Measurements from ENCODE around the gene BEND5.

The BEND5 gene

DNA sequence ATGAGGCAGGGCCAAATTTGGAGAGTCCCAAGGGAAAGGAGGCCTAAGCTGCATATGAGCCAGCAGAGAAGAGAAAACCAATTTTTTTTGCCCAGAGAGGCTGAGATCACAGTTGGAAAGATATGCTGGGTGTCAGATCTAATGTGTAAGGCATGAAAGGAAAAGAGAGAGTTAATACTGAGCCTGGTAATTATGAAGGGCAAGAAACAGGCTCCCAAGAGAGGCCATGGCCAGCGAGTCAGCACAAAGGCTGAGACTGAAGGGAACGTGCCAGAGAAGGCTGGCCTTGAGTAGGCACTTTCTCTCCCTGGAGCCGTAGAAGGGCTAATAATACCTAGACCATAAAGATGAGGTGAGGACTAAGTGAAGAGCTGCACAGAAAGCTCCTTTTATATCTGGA is 31.8 kb upstream of the BEND5 start:
- H2BK15ac ChIP-seq (replicated peaks; ENCODE audit: low read depth) = no peak overlapping the region
- H3K9ac ChIP-seq (ENCODE audit: low read length) = no peak overlapping the region
- no peak overlapping the region for H4K8ac ChIP-seq (ENCODE audit: low read depth, low read length)
- H2AK5ac ChIP-seq (ENCODE audit: low read length) = no peak overlapping the region
- no peaks in the 10 kb centered on the region for H3K79me2 ChIP-seq (ENCODE audit: control insufficient read depth, insufficient read depth, low read length)
- H3K23ac ChIP-seq (ENCODE audit: low read length) = no peak overlapping the region
- H3K27me3 ChIP-seq (ENCODE audit: insufficient read depth, low read length, poor library complexity) = no peaks in the 10 kb centered on the region
- H3K79me1 ChIP-seq (ENCODE audit: low read length) = no peaks in the 10 kb centered on the region
- H3K56ac ChIP-seq (ENCODE audit: low read length) = no peak overlapping the region
- no peak overlapping the region for H3K18ac ChIP-seq (ENCODE audit: low read length)
- no peak overlapping the region for H3K4ac ChIP-seq (ENCODE audit: low read depth, low read length)
- no peak overlapping the region for H3K4me3 ChIP-seq (ENCODE audit: low read length)
- DNase-seq = no peak
- H3K36me3 ChIP-seq (ENCODE audit: control insufficient read depth, insufficient read depth, low read length) = no peaks in the 10 kb centered on the region
- no CpG with 5 or more reads among the region's 3 CpGs for WGBS (ENCODE audit: extremely low coverage, insufficient coverage, low lambda C conversion rate)
- no peak overlapping the region for H4K5ac ChIP-seq (ENCODE audit: low read length)
- no peak overlapping the region for H2BK120ac ChIP-seq (ENCODE audit: low read depth, low read length)
- H2BK5ac ChIP-seq (ENCODE audit: low read length) = no peak overlapping the region
- H3K27ac ChIP-seq (ENCODE audit: low read depth, low read length) = no peak overlapping the region
- H3K4me1 ChIP-seq (ENCODE audit: control insufficient read depth, low read depth, low read length) = no peaks in the 10 kb centered on the region
- no peak overlapping the region for H3K4me2 ChIP-seq (ENCODE audit: low read length)

DNA sequence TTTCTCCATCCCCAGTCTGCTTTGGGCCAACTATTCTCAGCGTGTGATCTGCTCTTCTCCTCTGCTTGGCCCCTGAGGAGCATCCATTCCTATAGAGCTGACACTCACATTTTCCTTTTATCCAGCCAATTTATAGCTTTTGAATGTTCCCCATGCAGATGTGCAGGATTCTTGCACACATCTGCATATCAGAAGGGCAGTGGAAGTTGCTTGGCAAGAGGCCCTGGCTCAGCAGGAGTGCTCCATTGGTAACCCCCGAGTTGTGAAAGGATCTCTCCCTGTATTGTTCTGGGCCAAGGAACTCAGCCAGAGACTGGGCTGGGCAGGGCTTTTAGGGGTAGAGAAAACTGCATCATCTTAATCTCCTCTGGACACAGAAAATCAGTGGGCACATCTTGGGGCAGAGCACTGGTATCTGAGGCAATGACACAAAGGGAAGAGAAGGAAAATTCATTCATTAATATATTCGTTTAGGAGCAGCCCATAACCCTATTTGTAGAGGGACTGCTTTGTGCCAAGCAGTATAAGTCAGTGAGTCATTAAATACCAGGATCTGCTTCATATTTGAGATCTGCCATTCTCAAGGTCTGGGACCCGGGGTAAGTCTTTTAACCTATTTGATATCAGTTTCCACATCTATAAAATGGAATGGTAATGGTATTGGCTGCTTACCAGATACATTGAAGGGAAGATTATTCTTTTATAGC is 31.0 kb upstream of the BEND5 start:
- Histone ChIP-seq H3K36me3 (ENCODE audit: control insufficient read depth, insufficient read depth, low read length) (no peaks in the 10 kb centered on the region), H4K5ac (ENCODE audit: low read length) (no peak overlapping the region), H2BK5ac (ENCODE audit: low read length) (no peak overlapping the region), H3K23ac (ENCODE audit: low read length) (no peak overlapping the region), H3K9ac (ENCODE audit: low read length) (no peak overlapping the region), H3K4me3 (ENCODE audit: low read length) (no peak overlapping the region), H3K79me1 (ENCODE audit: low read length) (no peaks in the 10 kb centered on the region), H3K4me1 (ENCODE audit: control insufficient read depth, low read depth, low read length) (no peaks in the 10 kb centered on the region), H3K27me3 (ENCODE audit: insufficient read depth, low read length, poor library complexity) (no peaks in the 10 kb centered on the region), H3K18ac (ENCODE audit: low read length) (no peak overlapping the region), H3K27ac (ENCODE audit: low read depth, low read length) (no peak overlapping the region), H2BK15ac (replicated peaks; ENCODE audit: low read depth) (no peak overlapping the region), H4K8ac (ENCODE audit: low read depth, low read length) (no peak overlapping the region), H3K79me2 (ENCODE audit: control insufficient read depth, insufficient read depth, low read length) (no peaks in the 10 kb centered on the region), H2AK5ac (ENCODE audit: low read length) (no peak overlapping the region), H2BK120ac (ENCODE audit: low read depth, low read length) (no peak overlapping the region), H3K4me2 (ENCODE audit: low read length) (no peak overlapping the region), H3K56ac (ENCODE audit: low read length) (no peak overlapping the region), H3K4ac (ENCODE audit: low read depth, low read length) (no peak overlapping the region)
- DNase-seq = no peak
- WGBS (ENCODE audit: extremely low coverage, insufficient coverage, low lambda C conversion rate) = no CpG with 5 or more reads among the region's 4 CpGs

DNA sequence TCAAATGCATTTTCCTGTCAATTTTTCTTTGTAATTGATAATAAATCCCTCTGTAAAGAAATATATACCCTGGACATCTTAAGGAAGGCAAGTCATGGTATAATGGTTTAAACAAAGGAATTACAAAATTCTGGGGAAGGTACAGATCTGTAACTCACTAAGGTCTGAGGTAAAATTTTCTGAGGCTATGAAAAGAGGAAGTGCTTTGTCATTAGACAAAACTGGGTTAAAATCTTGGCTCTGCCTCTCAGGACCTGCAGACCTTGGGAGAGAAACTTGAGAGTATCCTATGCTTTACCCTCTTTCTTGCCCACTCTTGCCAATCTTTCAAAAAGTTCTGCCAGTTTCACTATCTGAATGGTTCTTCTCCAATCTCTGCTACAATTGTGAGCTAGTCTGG is 26.8 kb upstream of the BEND5 start:
- Histone ChIP-seq H3K79me1 (ENCODE audit: low read length) (no peaks in the 10 kb centered on the region), H2BK15ac (replicated peaks; ENCODE audit: low read depth) (no peak overlapping the region), H2AK5ac (ENCODE audit: low read length) (no peak overlapping the region), H3K9ac (ENCODE audit: low read length) (no peak overlapping the region), H3K4me3 (ENCODE audit: low read length) (no peak overlapping the region), H3K56ac (ENCODE audit: low read length) (no peak overlapping the region), H3K18ac (ENCODE audit: low read length) (no peak overlapping the region), H2BK5ac (ENCODE audit: low read length) (no peak overlapping the region), H3K27me3 (ENCODE audit: insufficient read depth, low read length, poor library complexity) (no peaks in the 10 kb centered on the region), H4K8ac (ENCODE audit: low read depth, low read length) (no peak overlapping the region), H4K5ac (ENCODE audit: low read length) (no peak overlapping the region), H3K27ac (ENCODE audit: low read depth, low read length) (no peak overlapping the region), H3K4me1 (ENCODE audit: control insufficient read depth, low read depth, low read length) (no peaks in the 10 kb centered on the region), H3K4me2 (ENCODE audit: low read length) (no peak overlapping the region), H2BK120ac (ENCODE audit: low read depth, low read length) (no peak overlapping the region), H3K36me3 (ENCODE audit: control insufficient read depth, insufficient read depth, low read length) (no peaks in the 10 kb centered on the region), H3K4ac (ENCODE audit: low read depth, low read length) (no peak overlapping the region), H3K79me2 (ENCODE audit: control insufficient read depth, insufficient read depth, low read length) (no peaks in the 10 kb centered on the region), H3K23ac (ENCODE audit: low read length) (no peak overlapping the region)
- DNase-seq = no peak

DNA sequence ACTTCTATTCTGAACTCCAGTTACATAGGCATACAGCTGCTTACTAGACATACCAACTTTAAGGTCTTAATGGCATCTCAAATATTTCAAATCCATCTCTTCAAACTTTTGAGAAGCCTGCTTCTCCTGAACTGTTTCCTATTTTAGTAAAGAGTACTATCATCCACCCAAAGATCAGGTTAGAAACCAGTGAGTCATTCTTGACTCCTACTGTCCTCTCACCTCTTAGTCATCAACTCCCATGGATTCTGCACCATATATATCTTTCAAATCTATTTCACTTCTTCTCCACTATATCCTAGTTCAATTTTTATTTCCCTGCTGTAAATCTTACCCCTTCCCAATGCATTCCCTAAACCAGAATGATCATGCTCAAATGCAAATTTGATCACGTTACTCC is 18.1 kb upstream of the BEND5 start:
- WGBS (ENCODE audit: extremely low coverage, insufficient coverage, low lambda C conversion rate) = no CpG with 5 or more reads among the region's 1 CpG

DNA sequence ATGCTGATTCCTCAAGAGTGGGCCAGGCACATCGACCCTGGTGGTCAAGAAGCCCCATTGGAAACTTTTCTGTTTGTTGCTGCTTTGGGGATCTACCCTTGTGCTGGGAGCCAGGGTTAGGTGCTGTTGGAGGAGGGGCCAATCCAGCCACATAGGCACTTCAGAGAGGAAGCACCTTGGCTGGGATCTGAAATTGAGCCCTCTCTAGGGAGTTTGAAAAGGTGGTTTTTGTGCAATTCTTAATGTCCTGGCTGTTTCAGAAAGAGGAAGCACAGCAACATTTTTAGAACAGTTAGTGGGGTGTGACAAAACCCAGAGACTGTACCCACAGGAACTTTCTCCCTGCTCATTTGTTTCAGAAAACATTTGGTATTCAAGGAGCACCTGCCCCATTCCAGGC is 17.2 kb upstream of the BEND5 start:
- no peaks in the 10 kb centered on the region for H3K36me3 ChIP-seq (ENCODE audit: control insufficient read depth, insufficient read depth, low read length)
- H3K56ac ChIP-seq (ENCODE audit: low read length) = no peak overlapping the region
- no peak overlapping the region for H3K23ac ChIP-seq (ENCODE audit: low read length)
- no peaks in the 10 kb centered on the region for H3K79me1 ChIP-seq (ENCODE audit: low read length)
- no peak overlapping the region for H3K9ac ChIP-seq (ENCODE audit: low read length)
- H3K4ac ChIP-seq (ENCODE audit: low read depth, low read length) = no peak overlapping the region
- no peaks in the 10 kb centered on the region for H3K4me1 ChIP-seq (ENCODE audit: control insufficient read depth, low read depth, low read length)
- H2BK120ac ChIP-seq (ENCODE audit: low read depth, low read length) = no peak overlapping the region
- H2AK5ac ChIP-seq (ENCODE audit: low read length) = no peak overlapping the region
- no peak overlapping the region for H3K27ac ChIP-seq (ENCODE audit: low read depth, low read length)
- no peak for DNase-seq
- no CpG with 5 or more reads among the region's 1 CpG for WGBS (ENCODE audit: extremely low coverage, insufficient coverage, low lambda C conversion rate)
- H3K27me3 ChIP-seq (ENCODE audit: insufficient read depth, low read length, poor library complexity) = no peaks in the 10 kb centered on the region
- no peak overlapping the region for H4K8ac ChIP-seq (ENCODE audit: low read depth, low read length)
- no peak overlapping the region for H2BK15ac ChIP-seq (replicated peaks; ENCODE audit: low read depth)
- no peaks in the 10 kb centered on the region for H3K79me2 ChIP-seq (ENCODE audit: control insufficient read depth, insufficient read depth, low read length)
- H4K5ac ChIP-seq (ENCODE audit: low read length) = no peak overlapping the region
- H2BK5ac ChIP-seq (ENCODE audit: low read length) = no peak overlapping the region
- no peak overlapping the region for H3K4me2 ChIP-seq (ENCODE audit: low read length)
- H3K18ac ChIP-seq (ENCODE audit: low read length) = no peak overlapping the region
- no peak overlapping the region for H3K4me3 ChIP-seq (ENCODE audit: low read length)

More for the DNA sequence above, 18.1 kb upstream of the BEND5 start:
- H2BK5ac ChIP-seq (ENCODE audit: low read length) = no peak overlapping the region
- H3K56ac ChIP-seq (ENCODE audit: low read length) = no peak overlapping the region
- no peak overlapping the region for H3K4ac ChIP-seq (ENCODE audit: low read depth, low read length)
- H4K8ac ChIP-seq (ENCODE audit: low read depth, low read length) = no peak overlapping the region
- H2AK5ac ChIP-seq (ENCODE audit: low read length) = no peak overlapping the region
- no peak overlapping the region for H3K9ac ChIP-seq (ENCODE audit: low read length)
- H3K27me3 ChIP-seq (ENCODE audit: insufficient read depth, low read length, poor library complexity) = no peaks in the 10 kb centered on the region
- H3K27ac ChIP-seq (ENCODE audit: low read depth, low read length) = no peak overlapping the region
- H4K5ac ChIP-seq (ENCODE audit: low read length) = no peak overlapping the region
- no peak for DNase-seq
- no peak overlapping the region for H2BK15ac ChIP-seq (replicated peaks; ENCODE audit: low read depth)
- no peak overlapping the region for H2BK120ac ChIP-seq (ENCODE audit: low read depth, low read length)
- H3K79me1 ChIP-seq (ENCODE audit: low read length) = no peaks in the 10 kb centered on the region
- no peaks in the 10 kb centered on the region for H3K79me2 ChIP-seq (ENCODE audit: control insufficient read depth, insufficient read depth, low read length)
- H3K4me2 ChIP-seq (ENCODE audit: low read length) = no peak overlapping the region
- H3K4me3 ChIP-seq (ENCODE audit: low read length) = no peak overlapping the region
- H3K23ac ChIP-seq (ENCODE audit: low read length) = no peak overlapping the region
- H3K4me1 ChIP-seq (ENCODE audit: control insufficient read depth, low read depth, low read length) = no peaks in the 10 kb centered on the region
- H3K36me3 ChIP-seq (ENCODE audit: control insufficient read depth, insufficient read depth, low read length) = no peaks in the 10 kb centered on the region
- no peak overlapping the region for H3K18ac ChIP-seq (ENCODE audit: low read length)

DNA sequence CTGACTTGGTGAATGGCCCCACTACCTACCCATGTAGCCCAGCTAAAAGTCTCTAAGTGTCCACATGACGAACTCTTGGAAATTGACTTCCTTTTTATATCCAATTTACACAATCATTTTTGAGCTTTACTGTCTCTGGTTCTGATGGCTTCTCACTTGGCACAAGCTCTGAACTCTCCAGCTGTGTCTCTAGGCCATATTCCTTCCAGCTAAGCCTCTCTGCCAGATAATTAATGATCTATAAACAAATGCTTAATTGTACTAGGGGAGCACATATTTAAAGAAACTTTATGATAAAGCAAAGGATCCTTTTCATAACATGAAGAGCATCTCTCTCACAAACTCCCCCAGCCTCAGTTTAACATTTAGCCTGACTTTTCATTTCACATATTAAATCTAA is 16.3 kb upstream of the BEND5 start:
- Histone ChIP-seq H3K4ac (ENCODE audit: low read depth, low read length) (no peak overlapping the region), H3K4me3 (ENCODE audit: low read length) (no peak overlapping the region), H3K9ac (ENCODE audit: low read length) (no peak overlapping the region), H3K27ac (ENCODE audit: low read depth, low read length) (no peak overlapping the region), H3K18ac (ENCODE audit: low read length) (no peak overlapping the region), H3K23ac (ENCODE audit: low read length) (no peak overlapping the region), H3K79me1 (ENCODE audit: low read length) (no peaks in the 10 kb centered on the region), H4K8ac (ENCODE audit: low read depth, low read length) (no peak overlapping the region), H4K5ac (ENCODE audit: low read length) (no peak overlapping the region), H3K36me3 (ENCODE audit: control insufficient read depth, insufficient read depth, low read length) (no peaks in the 10 kb centered on the region), H2BK120ac (ENCODE audit: low read depth, low read length) (no peak overlapping the region), H2BK5ac (ENCODE audit: low read length) (no peak overlapping the region), H3K27me3 (ENCODE audit: insufficient read depth, low read length, poor library complexity) (no peaks in the 10 kb centered on the region), H3K79me2 (ENCODE audit: control insufficient read depth, insufficient read depth, low read length) (no peaks in the 10 kb centered on the region), H3K4me1 (ENCODE audit: control insufficient read depth, low read depth, low read length) (no peaks in the 10 kb centered on the region), H2BK15ac (replicated peaks; ENCODE audit: low read depth) (no peak overlapping the region), H2AK5ac (ENCODE audit: low read length) (no peak overlapping the region), H3K4me2 (ENCODE audit: low read length) (no peak overlapping the region), H3K56ac (ENCODE audit: low read length) (no peak overlapping the region)
- DNase-seq = no peak
- WGBS (ENCODE audit: extremely low coverage, insufficient coverage, low lambda C conversion rate) = no CpG with 5 or more reads among the region's 1 CpG

All from mesendoderm (in vitro differentiated cells).